GM13977 (cell line): ENCODE measurements around the gene RHOV.
A peak's percentile ranks its signal among the peaks of the same experiment; 100 is the strongest.

ENCODE experiments used
- DNase-seq: peaks from one replicate; pipeline ENCODE4 v3.0.0; 2012; ENCODE audit warnings: low spot score
- CTCF ChIP-seq: IDR thresholded peaks from 2 replicates; pipeline ENCODE4 v1.5.1; 2012; ENCODE audit warnings: mild to moderate bottlenecking, control low read depth; ENCODE audit not compliant: insufficient read depth; ENCODE audit errors: extremely low read depth, missing control alignments
- in situ Hi-C: fragments of 300-500 bp; cut with MboI; formaldehyde crosslinking; loops from one replicate; pipeline ENCODE4 v1.12.0; 2022; ENCODE audit warnings: low sequenced_read_pairs, low pct_unique_long_range_greater_than_20kb, mixed read lengths, inconsistent platforms; ENCODE audit not compliant: unreplicated experiment

RHOV gene

GRCh38 chr15:40853241-40853890 is 20.7 kb downstream of the RHOV start:
- DNase-seq: no peak
- no peak for TF ChIP-seq CTCF
- in situ Hi-C loops: no loop called here

GRCh38 chr15:40852529-40852928 is 21.5 kb downstream of the RHOV start:
- DNase-seq: no peak
- TF ChIP-seq CTCF: no peak
- in situ Hi-C loops: no loop called here

GRCh38 chr15:40850576-40851112 is 23.4 kb downstream of the RHOV start:
- DNase-seq: no peak
- in situ Hi-C loops: no loop called here
- no peak for TF ChIP-seq CTCF

- DNase-seq: peak; percentile 73
- in situ Hi-C loops: no loop called here
- no peak for TF ChIP-seq CTCF
These were observed 26.6 kb downstream of the RHOV start for GRCh38 chr15:40847223-40847961.

GRCh38 chr15:40846841-40847222 is 27.2 kb downstream of the RHOV start:
- TF ChIP-seq CTCF: no peak
- peak; percentile 34 for DNase-seq
- in situ Hi-C loops: no loop called here

- TF ChIP-seq CTCF: no peak
- no peak for DNase-seq
- in situ Hi-C loops: no loop called here
These were observed 28.3 kb downstream of the RHOV start for GRCh38 chr15:40845511-40846284.
